ENCODE measurements around the gene TSPYL4. TPM values are rescaled to one million over a fixed set of nuclear protein-coding genes. Genes with fewer than 3 reads are reported as not detected.
A peak's percentile ranks its signal among the peaks of the same experiment; 100 is the strongest.

The TSPYL4 gene
- 1 to 10 TPM; 7.8 to 8.0 TPM for total RNA-seq

DNA sequence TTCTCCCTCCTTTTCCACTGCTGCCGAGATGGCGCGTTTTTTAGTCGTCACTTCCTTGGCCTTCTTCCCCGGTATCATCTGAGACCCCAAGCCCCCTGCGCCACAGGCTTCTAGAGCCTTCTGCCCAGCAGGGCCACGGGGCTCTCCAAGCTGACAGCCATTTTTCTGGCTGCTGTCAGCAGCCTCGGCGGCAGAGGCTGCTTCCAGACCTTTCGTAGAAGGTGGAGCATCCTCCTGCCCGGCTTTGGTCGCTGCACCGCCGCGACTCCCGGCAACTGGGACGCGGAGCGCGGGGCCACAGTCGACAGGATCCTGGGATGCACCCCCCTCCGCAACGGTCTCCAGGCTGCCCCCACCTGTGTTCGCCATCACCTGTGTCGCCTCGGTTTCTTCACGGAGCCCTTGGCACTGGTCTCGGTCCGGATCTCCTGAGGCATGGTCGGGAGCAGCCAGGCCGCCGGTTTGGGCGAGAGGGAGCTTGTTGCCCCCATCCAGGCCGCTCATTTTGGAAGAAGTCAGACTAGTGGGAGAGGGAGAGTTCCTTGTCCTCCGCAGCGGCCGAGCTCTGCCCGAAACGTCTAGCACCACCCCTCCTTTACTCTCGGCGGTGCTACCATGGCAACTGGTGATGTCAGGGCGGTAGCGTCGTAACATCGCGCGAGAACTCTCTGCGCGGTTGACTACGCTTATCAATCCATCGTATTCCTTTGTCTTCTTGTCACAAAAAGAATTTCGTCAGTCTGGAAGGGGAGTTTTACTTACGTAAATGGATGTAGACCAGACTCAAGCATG, at the start of gene TSPYL4:
TSS of gene TSPYL4 (minus strand) at position 571 of the 792 bp plus-strand sequence. CDS start at position 504, 67 bp downstream.
- intact Hi-C loops (cut with micrococcal nuclease): loop anchor here (1.0 to 10.0 kb wide), 11 partner anchors 15 to 1421 kb away; partner anchors contain the start of genes DSE, GOPC, NT5DC1 and NUS1
- Mint-ChIP-seq H3K27ac (no peak within 1 kb of the TSS), H3K4me3 (no peak within 1 kb of the TSS), H3K36me3 (ENCODE audit: low read depth) (peaks cover 13% of the 10 kb centered on the region), H3K9me3 (no peaks in the 10 kb centered on the region), H3K4me1 (ENCODE audit: low read depth) (peaks cover 35% of the 10 kb centered on the region), H3K27me3 (ENCODE audit: low read depth) (no peaks in the 10 kb centered on the region)
- DNase-seq: peak; percentile 95
- CTCF ChIA-PET: interaction anchor here (1.4 to 3.7 kb wide), 3 partner anchors 15 to 27 kb away, joined by 3 to 22 read pairs (median 3); no protein-coding TSS in a partner anchor

DNA sequence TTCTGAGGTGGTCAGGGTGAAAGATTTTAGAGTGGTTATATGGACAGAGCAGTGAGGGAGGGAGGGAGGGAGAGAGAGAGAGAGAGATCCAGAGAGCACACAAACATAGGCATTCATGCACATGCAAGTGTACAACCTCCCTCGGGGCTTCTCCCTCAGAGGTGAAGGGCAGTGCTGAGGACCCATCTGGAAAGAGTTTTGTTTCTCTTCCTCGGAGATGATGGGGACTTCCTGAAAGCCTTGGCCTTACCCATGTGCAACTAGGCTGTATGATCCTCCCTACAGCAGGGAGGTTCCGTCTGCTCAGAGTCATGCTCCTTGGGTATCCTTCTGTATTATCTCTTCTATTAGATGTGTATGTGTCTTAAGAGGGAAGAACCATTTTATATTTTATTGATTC, 47.2 kb upstream of the TSPYL4 start:
- intact Hi-C loops (cut with micrococcal nuclease): no loop called here
- DNase-seq: no peak
- no peak overlapping the region for H3K4me3 Mint-ChIP-seq
- CTCF ChIA-PET: no interaction called here
- no peak overlapping the region for H3K27ac Mint-ChIP-seq
- H3K9me3 Mint-ChIP-seq: peaks cover 12% of the 10 kb centered on the region
- H3K36me3 Mint-ChIP-seq (ENCODE audit: low read depth): peaks cover 2% of the 10 kb centered on the region
- no peaks in the 10 kb centered on the region for H3K27me3 Mint-ChIP-seq (ENCODE audit: low read depth)
- no peaks in the 10 kb centered on the region for H3K4me1 Mint-ChIP-seq (ENCODE audit: low read depth)

DNA sequence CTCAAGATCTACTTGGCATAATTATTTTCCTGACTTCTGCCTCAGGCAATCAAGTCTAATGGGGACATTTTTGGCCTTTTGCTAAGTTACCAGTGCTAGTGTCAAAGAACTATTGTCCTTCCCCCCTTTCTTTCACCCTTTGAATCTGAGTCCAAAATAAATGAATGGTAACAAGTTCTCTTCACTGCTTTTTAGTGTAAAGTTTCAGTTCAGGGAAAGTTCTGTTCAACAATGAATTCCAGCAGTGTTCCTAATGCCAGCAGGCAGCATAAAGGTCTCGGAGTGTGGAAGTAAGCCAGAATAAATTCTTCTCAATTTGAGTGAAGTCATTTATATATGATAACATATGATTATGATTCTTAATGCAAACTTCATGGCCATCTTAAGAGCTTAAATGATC, 46.7 kb upstream of the TSPYL4 start:
- CTCF ChIA-PET: no interaction called here
- Mint-ChIP-seq H3K4me1 (ENCODE audit: low read depth) (no peaks in the 10 kb centered on the region), H3K36me3 (ENCODE audit: low read depth) (peaks cover 2% of the 10 kb centered on the region), H3K27me3 (ENCODE audit: low read depth) (no peaks in the 10 kb centered on the region), H3K4me3 (no peak overlapping the region), H3K9me3 (peaks cover 12% of the 10 kb centered on the region), H3K27ac (no peak overlapping the region)
- DNase-seq: no peak
- intact Hi-C loops (cut with micrococcal nuclease): no loop called here

DNA sequence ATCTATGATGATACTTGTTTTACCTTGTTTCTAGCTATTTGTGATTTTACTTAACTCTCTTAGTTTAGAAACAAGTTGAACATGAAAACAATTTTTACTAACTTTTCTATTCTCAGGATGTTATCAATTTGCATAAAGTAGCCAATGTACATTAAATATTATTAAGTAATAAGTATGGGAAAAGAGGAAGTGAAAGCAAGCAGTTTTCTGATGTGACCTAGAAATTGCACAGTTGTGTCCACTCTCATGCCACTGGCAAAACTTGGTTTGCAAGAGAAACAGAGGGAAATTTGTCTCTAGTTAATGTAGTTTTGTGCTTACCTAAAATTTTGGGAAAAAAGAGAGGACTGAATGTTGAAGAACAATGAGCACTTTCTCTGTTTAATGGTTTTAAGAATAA, 45.1 kb upstream of the TSPYL4 start:
- Mint-ChIP-seq H3K4me3 (no peak overlapping the region), H3K36me3 (ENCODE audit: low read depth) (peaks cover 2% of the 10 kb centered on the region), H3K4me1 (ENCODE audit: low read depth) (no peaks in the 10 kb centered on the region), H3K9me3 (peaks cover 12% of the 10 kb centered on the region), H3K27ac (no peak overlapping the region), H3K27me3 (ENCODE audit: low read depth) (no peaks in the 10 kb centered on the region)
- CTCF ChIA-PET: interaction anchor here (1.1 to 1.2 kb wide), 2 partner anchors 11 to 154 kb away, joined by 3 read pairs; no protein-coding TSS in a partner anchor
- intact Hi-C loops (cut with micrococcal nuclease): no loop called here
- DNase-seq: no peak

DNA sequence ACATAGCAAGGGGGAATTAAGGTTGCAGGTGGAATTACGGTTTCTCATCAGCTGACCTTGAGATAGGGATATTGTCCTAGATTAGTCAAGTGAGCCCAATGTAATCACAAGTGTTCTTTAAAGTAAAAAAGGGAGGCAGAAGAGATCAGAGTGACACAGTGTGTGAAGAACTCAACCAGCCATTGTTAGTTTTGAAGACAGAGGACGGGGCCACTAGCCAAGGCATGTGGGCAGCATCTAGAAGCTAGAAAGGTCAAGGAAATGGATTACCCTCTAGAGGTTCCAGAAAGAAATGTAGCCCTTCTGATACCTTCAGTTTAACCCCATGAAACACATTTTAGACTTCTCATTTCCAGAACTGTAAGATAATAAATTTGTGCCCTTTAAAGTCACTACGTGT, 44.4 kb upstream of the TSPYL4 start:
- no peak overlapping the region for H3K4me3 Mint-ChIP-seq
- intact Hi-C loops (cut with micrococcal nuclease): no loop called here
- H3K36me3 Mint-ChIP-seq (ENCODE audit: low read depth): peaks cover 2% of the 10 kb centered on the region
- H3K4me1 Mint-ChIP-seq (ENCODE audit: low read depth): no peaks in the 10 kb centered on the region
- DNase-seq: no peak
- peaks cover 12% of the 10 kb centered on the region for H3K9me3 Mint-ChIP-seq
- no peak overlapping the region for H3K27ac Mint-ChIP-seq
- CTCF ChIA-PET: interaction anchor here (1.1 to 1.3 kb wide), 3 partner anchors 9 to 155 kb away, joined by 3 read pairs; no protein-coding TSS in a partner anchor
- H3K27me3 Mint-ChIP-seq (ENCODE audit: low read depth): no peaks in the 10 kb centered on the region

DNA sequence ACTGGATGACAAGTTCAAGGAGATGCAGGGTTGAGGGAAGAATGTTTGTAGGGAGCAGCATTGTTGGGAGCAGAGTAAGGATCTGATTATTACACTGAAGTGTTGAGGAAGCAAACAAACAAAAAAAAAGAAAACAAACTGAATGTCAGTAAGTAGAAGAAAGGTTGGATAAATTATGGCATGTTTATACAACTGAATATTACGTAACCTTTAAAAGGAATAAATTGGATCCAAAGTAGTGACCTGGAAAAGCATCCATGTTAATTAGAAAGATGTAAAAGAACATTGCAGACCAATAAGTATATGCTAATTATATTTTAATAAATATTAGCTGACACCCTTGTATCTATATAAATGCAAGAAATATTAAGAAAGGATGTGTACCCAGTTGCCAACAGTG, 38.7 kb upstream of the TSPYL4 start:
- H3K9me3 Mint-ChIP-seq: no peaks in the 10 kb centered on the region
- intact Hi-C loops (cut with micrococcal nuclease): no loop called here
- CTCF ChIA-PET: interaction anchor here (1.2 to 2.2 kb wide), 2 partner anchors 241 to 270 kb away, joined by 6 to 7 read pairs; no protein-coding TSS in a partner anchor
- H3K27ac Mint-ChIP-seq: no peak overlapping the region
- H3K4me1 Mint-ChIP-seq (ENCODE audit: low read depth): no peaks in the 10 kb centered on the region
- no peaks in the 10 kb centered on the region for H3K27me3 Mint-ChIP-seq (ENCODE audit: low read depth)
- no peak for DNase-seq
- no peak overlapping the region for H3K4me3 Mint-ChIP-seq
- H3K36me3 Mint-ChIP-seq (ENCODE audit: low read depth): no peaks in the 10 kb centered on the region

DNA sequence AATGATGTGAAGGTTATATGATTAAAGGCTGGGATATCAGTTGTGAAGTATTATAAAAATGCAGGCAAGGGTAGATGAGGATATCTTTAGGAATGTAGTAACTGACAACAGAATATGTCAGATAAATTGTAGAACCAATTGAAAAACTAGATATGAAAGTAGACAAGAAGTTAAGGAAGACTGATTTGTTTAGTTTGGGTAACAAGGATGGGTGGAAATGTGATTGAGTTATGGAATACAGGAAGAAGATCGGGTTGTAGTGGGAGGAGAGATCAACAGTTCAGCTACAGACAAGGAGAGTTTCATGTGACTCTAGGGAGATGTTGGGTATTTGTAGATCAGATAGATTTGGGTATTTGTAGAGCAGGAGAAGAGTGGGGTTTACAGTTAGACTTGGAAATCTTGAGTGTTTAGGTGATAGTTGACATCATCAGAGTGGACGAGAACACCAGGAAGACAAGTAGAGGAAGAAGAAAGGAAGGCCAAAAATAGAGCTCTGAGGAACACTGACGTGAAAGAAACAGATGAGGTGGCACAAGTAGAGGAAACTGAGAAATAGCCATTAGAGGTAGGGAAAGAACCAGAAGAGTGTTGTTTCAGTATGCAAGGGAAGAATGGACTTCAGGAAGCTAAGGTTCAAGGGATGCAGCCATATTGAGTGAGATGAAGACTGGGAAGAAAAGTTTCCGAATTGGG, 38.0 kb upstream of the TSPYL4 start:
- CTCF ChIA-PET: interaction anchor here (1.2 kb wide), 1 partner anchor 242 kb away, joined by 7 read pairs; no protein-coding TSS in a partner anchor
- no peak for DNase-seq
- Mint-ChIP-seq H3K9me3 (no peaks in the 10 kb centered on the region), H3K36me3 (ENCODE audit: low read depth) (no peaks in the 10 kb centered on the region), H3K4me1 (ENCODE audit: low read depth) (no peaks in the 10 kb centered on the region), H3K27ac (no peak overlapping the region), H3K27me3 (ENCODE audit: low read depth) (no peaks in the 10 kb centered on the region), H3K4me3 (no peak overlapping the region)
- intact Hi-C loops (cut with micrococcal nuclease): no loop called here

DNA sequence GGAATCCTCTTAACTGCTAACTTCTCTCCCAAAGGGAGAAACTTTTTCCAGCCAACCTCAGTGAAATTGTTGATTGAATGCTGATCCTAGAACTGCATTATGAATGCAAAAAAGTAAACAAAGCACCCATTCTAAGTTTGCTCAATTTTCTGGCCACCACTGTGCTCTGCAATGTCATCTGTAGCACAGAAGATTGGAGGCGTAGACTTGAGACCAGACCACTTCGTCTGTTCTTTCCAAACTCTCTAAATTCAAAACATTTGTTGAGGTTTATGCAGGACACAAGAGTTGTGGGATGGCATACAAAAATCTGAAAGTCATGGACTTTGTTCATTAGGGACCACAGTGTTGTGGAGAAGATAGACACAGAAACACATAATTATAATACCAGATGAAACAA, 36.9 kb upstream of the TSPYL4 start:
- intact Hi-C loops (cut with micrococcal nuclease): no loop called here
- Mint-ChIP-seq H3K36me3 (ENCODE audit: low read depth) (no peaks in the 10 kb centered on the region), H3K9me3 (no peaks in the 10 kb centered on the region), H3K27me3 (ENCODE audit: low read depth) (no peaks in the 10 kb centered on the region), H3K4me1 (ENCODE audit: low read depth) (no peaks in the 10 kb centered on the region), H3K4me3 (no peak overlapping the region), H3K27ac (no peak overlapping the region)
- DNase-seq: no peak
- CTCF ChIA-PET: interaction anchor here (0.6 to 1.4 kb wide), 3 partner anchors 70 to 567 kb away, joined by 3 read pairs; no protein-coding TSS in a partner anchor

DNA sequence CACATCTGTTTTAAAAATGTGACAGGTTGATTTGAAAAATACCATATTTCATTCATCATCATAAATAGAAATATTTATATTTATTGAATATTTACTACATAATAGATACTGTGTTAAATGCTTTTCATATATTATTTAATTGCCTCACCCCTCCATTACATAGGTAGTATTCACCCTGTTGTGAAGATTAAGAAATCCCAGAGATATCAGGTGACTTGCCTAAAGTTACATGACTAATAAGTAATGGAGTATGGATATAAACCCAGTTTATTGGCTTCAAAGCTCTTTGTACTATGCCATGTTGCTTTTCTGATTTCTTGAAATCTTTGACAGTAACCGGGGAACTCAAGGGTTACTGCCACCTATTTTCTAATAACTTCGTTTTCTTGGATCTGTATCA, 36.0 kb upstream of the TSPYL4 start:
- intact Hi-C loops (cut with micrococcal nuclease): loop anchor here (5.0 kb wide), 2 partner anchors 157 to 357 kb away; no protein-coding TSS in a partner anchor
- CTCF ChIA-PET: interaction anchor here (0.8 to 1.4 kb wide), 3 partner anchors 8 to 245 kb away, joined by 3 read pairs; no protein-coding TSS in a partner anchor
- Mint-ChIP-seq H3K36me3 (ENCODE audit: low read depth) (no peaks in the 10 kb centered on the region), H3K27ac (no peak overlapping the region), H3K9me3 (no peaks in the 10 kb centered on the region), H3K4me1 (ENCODE audit: low read depth) (no peaks in the 10 kb centered on the region), H3K27me3 (ENCODE audit: low read depth) (no peaks in the 10 kb centered on the region), H3K4me3 (no peak overlapping the region)
- DNase-seq: no peak

DNA sequence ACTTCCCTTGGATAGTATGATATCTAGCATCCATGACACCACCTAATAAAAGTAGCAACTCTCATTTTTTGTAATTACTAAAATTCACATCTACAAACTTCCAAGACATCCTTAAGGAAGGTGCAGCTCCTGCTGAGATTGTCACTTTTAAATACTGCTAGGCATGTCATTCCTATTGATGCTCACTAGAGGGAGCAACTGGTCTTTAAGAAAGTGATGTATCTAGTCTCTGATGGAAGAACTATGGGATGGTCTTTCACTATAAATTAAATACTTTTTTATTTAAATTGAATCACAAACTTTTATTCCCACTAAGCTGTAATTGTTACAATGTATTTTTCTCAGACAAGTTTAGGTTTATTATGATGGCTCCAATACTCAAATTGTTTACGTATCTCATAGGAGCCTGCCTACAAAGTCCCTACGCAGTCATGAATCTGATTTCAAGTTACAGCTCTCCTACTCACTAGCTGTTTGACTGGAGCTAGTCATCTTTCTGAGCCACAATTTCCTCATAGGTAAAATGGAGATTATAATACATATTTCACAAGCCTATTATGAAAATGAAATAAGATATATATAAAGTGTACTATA, 33.9 kb upstream of the TSPYL4 start:
- CTCF ChIA-PET: interaction anchor here (0.6 to 4.3 kb wide), 48 partner anchors 9 to 1242 kb away, joined by 3 to 52 read pairs (median 4); partner anchors contain the start of genes DSE and TSPYL1
- Mint-ChIP-seq H3K4me1 (ENCODE audit: low read depth) (no peaks in the 10 kb centered on the region), H3K9me3 (no peaks in the 10 kb centered on the region), H3K36me3 (ENCODE audit: low read depth) (no peaks in the 10 kb centered on the region), H3K4me3 (no peak overlapping the region), H3K27ac (no peak overlapping the region), H3K27me3 (ENCODE audit: low read depth) (no peaks in the 10 kb centered on the region)
- intact Hi-C loops (cut with micrococcal nuclease): loop anchor here (1.0 to 5.0 kb wide), 5 partner anchors 160 to 360 kb away; no protein-coding TSS in a partner anchor
- DNase-seq: no peak

DNA sequence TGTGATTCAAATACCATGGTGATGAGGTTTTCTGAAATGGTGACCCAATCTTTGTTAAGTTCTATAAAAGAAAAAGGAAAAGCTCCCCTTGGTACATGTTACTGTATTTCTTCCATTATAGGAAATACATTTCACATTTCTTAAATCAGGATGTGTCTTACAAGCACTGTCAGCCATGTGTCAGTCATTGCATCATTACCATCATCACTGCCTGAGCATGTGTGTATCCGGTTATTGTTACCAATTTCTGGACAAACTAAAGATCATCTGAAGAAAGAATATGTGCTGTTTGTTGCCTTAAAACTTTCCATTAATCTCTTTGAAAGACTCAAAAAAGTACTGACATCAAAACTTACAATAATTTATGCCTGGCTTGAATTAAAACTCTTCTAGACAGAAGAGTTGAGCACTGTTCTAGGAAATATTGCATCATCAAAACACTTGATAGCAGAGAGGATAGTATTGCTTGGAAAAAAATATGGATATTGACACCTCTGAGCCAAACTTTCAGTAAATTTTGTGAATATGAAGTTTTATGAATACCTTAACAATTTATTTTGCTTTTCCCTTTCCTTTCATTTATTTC, 33.0 kb upstream of the TSPYL4 start:
- H3K4me3 Mint-ChIP-seq: no peak overlapping the region
- H3K36me3 Mint-ChIP-seq (ENCODE audit: low read depth): no peaks in the 10 kb centered on the region
- no peak overlapping the region for H3K27ac Mint-ChIP-seq
- no peaks in the 10 kb centered on the region for H3K9me3 Mint-ChIP-seq
- intact Hi-C loops (cut with micrococcal nuclease): loop anchor here (1.0 to 5.0 kb wide), 5 partner anchors 160 to 360 kb away; no protein-coding TSS in a partner anchor
- CTCF ChIA-PET: interaction anchor here (0.7 to 4.3 kb wide), 28 partner anchors 8 to 284 kb away, joined by 3 to 52 read pairs (median 5); partner anchors contain the start of gene TSPYL1
- DNase-seq: no peak
- H3K4me1 Mint-ChIP-seq (ENCODE audit: low read depth): no peaks in the 10 kb centered on the region
- no peaks in the 10 kb centered on the region for H3K27me3 Mint-ChIP-seq (ENCODE audit: low read depth)
